GM10248 (cell line): ENCODE measurements around the gene SLC66A2.

Experiments used
- CTCF ChIA-PET: fragments of 300-600 bp; sonication (Branson Sonifier 250); formaldehyde crosslinking; extraction: SDS; loops from one replicate; lab custom pipeline; 2021; ENCODE audit warnings: antibody characterized with exemption; lab: Yijun Ruan, JAX
- POLR2A ChIA-PET: fragments of 350-650 bp; sonication (Branson Sonifier 250); formaldehyde crosslinking; extraction: SDS; loops from one replicate; lab custom pipeline; 2020; ENCODE audit warnings: antibody characterized with exemption; lab: Yijun Ruan, JAX
- DNase-seq: peaks from one replicate; pipeline ENCODE4 v3.0.0; 2012; ENCODE audit errors: extremely low spot score
- CTCF ChIP-seq: IDR thresholded peaks from 2 replicates; pipeline ENCODE4 v1.5.1; 2012; ENCODE audit warnings: mild to moderate bottlenecking, low read depth; ENCODE audit errors: extremely low read depth, missing control alignments, control extremely low read depth

SLC66A2 gene

GRCh38 chr18:79982736-79983135 lies 31.3 kb upstream of the SLC66A2 start:
- ChIA-PET CTCF (interaction anchor here (0.9 to 2.4 kb wide), 3 partner anchors 10 to 19 kb away, joined by 3 to 11 read pairs (median 3); partner anchors contain the start of gene HSBP1L1), POLR2A (interaction anchor here (0.6 kb wide), 1 partner anchor 148 kb away, joined by 3 read pairs; no protein-coding TSS in a partner anchor)
- TF ChIP-seq CTCF = no peak
- DNase-seq = no peak

GRCh38 chr18:79980585-79980984 lies 29.1 kb upstream of the SLC66A2 start:
- no peak for TF ChIP-seq CTCF
- no peak for DNase-seq
- ChIA-PET CTCF (interaction anchor here (1.0 kb wide), 1 partner anchor 24 kb away, joined by 3 read pairs; no protein-coding TSS in a partner anchor), POLR2A (no interaction called here)

- TF ChIP-seq CTCF = no peak
- ChIA-PET CTCF (no interaction called here), POLR2A (no interaction called here)
- no peak for DNase-seq
Measured at GRCh38 chr18:79979843-79980242, 28.4 kb upstream of the SLC66A2 start.

- DNase-seq = no peak
- POLR2A ChIA-PET = no interaction called here
- CTCF ChIA-PET = interaction anchor here (1.5 kb wide), 1 partner anchor 10 kb away, joined by 5 read pairs; no protein-coding TSS in a partner anchor
- no peak for TF ChIP-seq CTCF
Measured at GRCh38 chr18:79975985-79976680, 24.7 kb upstream of the SLC66A2 start.

- TF ChIP-seq CTCF = no peak
- no peak for DNase-seq
- CTCF ChIA-PET = no interaction called here
- POLR2A ChIA-PET = interaction anchor here (0.5 kb wide), 1 partner anchor 591 kb away, joined by 3 read pairs; no protein-coding TSS in a partner anchor
Measured at GRCh38 chr18:79975043-79975442, 23.6 kb upstream of the SLC66A2 start.

- POLR2A ChIA-PET = no interaction called here
Measured at GRCh38 chr18:79974025-79974654, 22.7 kb upstream of the SLC66A2 start.

More at GRCh38 chr18:79974025-79974654, 22.7 kb upstream of the SLC66A2 start:
- TF ChIP-seq CTCF = no peak
- CTCF ChIA-PET = interaction anchor here (0.9 to 1.3 kb wide), 2 partner anchors 10 to 11 kb away, joined by 3 read pairs; no protein-coding TSS in a partner anchor
- DNase-seq = no peak
